ENCODE results near the gene DAP.

DNA sequence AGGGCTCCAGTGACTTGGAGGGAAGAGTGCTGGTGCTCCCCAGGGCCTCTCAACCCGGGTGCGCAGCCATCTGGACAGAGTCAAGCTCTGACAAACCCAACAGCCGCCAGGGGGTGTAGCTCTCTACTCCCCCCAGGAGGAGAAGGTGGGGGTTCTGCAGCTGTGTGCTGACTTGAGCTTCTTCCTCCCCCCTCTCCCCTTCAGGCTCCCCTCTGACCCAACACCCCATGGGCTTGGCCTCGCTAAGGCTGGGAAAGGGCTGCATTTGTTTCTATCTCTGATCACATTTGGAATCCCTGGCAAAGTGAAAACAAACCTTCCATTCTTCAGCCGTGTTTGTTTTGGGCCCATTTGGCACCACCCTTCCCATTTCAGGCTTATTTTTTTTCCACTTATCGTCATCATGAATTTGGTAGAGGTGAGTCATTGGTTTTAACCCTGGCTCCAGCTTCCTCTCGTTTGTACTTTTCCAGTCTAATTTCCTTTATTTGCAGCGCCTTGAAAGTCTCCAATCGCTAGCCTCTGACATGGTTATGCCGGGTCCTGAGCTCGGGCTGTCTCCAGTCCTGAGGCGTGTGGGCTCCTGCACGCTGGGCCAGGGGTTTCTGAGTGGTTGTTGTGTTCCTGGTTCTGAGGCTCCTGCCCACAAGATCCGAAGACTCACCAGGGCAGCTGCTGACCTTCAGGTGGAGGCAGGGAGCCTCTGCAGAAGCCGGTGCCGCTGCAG lies 36.1 kb downstream of the DAP start:
- TF ChIP-seq EZH2 (IDR thresholded peaks at IDR 0.05; ENCODE audit: low read depth) = no peak
- TF ChIP-seq, protein P1, sequence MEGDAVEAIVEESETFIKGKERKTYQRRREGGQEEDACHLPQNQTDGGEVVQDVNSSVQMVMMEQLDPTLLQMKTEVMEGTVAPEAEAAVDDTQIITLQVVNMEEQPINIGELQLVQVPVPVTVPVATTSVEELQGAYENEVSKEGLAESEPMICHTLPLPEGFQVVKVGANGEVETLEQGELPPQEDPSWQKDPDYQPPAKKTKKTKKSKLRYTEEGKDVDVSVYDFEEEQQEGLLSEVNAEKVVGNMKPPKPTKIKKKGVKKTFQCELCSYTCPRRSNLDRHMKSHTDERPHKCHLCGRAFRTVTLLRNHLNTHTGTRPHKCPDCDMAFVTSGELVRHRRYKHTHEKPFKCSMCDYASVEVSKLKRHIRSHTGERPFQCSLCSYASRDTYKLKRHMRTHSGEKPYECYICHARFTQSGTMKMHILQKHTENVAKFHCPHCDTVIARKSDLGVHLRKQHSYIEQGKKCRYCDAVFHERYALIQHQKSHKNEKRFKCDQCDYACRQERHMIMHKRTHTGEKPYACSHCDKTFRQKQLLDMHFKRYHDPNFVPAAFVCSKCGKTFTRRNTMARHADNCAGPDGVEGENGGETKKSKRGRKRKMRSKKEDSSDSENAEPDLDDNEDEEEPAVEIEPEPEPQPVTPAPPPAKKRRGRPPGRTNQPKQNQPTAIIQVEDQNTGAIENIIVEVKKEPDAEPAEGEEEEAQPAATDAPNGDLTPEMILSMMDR (conservative IDR thresholded peaks at IDR 0.05) = peak; percentile 69

Measured in PC-9 (cell line).